HG03469 (cell line): Measurements from ENCODE around the gene KRT77.
"Not testable (repeated sequence)": the region's sequence is repeated elsewhere in the genome, so short reads cannot be mapped to it uniquely, and the experiment has no call there.

Experiments used
- ATAC-seq: cut with Tn5 transposase; IDR thresholded peaks from one replicate; pipeline ENCODE4 v1.9.1; 2021; ENCODE audit warnings: mild to moderate bottlenecking, moderate library complexity, moderate number of reproducible peaks; ENCODE audit not compliant: unreplicated experiment

Gene KRT77

GRCh38 chr12:52724384-52724783 lies 21.1 kb upstream of the KRT77 start:
- no peak for ATAC-seq

DNA sequence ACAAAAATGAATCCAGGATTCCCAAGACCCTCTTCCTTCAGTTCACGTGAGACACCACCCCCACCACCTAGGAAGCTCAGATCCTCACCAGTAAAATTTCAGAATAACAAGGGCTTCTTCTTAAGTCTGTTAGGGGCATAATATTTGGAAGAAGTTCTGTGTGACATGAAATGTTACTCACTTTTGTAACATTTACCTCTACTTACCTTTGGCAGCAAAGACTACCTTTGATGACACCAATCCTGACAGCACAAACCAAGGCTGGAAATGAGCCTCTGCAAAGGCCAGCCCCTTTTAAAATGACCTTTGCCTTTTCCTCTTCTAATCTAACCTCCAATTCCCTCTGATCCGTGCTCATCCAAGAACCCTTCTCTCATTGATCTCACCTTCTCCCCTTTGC lies 19.4 kb upstream of the KRT77 start:
- no peak for ATAC-seq

DNA sequence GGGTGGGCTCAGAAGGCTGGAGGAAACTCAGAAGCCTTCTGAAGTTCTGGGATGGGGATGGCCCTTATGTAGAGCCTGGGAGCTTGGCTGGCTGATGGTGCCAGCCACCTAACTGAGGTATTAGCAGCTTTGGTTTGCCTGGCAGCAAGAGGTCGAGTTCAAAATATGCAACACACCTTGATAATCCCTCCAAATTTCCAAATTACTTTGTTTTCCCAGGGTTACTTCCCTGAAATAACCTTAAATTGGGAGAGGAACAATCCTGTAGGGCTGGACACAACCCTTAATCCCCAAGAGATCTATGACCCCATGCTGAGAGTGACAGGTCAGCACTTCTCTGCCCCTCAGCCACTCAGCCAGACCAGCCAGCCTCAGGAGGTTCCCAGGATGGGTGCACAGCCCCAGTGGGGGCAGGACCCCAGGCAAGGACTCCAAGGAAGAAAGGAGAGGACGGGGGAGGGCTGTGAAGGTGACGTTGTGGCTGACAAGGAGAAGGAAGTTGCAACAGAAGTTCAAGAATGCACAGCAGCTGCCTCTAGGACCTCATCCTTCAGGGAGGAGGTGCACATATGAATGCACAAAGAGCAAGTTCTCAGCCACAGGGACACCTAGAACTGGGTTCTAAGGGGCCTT lies 18.6 kb upstream of the KRT77 start:
- ATAC-seq, result no peak

DNA sequence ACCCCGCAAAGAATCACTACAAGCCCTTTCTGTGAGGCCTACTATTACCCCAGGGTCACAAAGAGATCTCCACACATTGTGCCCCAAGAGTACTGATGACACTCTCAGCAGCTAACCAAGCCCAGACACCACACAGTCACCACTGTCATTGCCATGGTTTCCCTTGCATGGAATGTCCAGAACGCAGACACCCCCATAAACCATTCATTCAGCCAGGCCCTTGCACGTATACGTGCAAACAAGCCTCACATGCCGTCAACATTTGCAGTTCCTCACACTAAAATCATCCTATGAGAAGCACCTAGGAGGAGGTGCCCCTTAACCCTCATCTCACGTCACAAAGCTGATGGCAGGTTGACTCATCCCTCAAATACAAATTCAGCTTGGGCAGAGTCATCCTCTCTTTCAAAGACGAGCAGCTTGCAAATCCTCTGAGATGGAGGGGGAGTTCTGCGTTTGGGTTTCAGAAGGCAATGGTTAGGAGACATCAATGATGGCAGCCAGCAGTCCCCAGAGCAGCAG lies 17.1 kb upstream of the KRT77 start:
- ATAC-seq, result no peak

GRCh38 chr12:52716061-52716460 lies 12.7 kb upstream of the KRT77 start:
- ATAC-seq, result no peak

DNA sequence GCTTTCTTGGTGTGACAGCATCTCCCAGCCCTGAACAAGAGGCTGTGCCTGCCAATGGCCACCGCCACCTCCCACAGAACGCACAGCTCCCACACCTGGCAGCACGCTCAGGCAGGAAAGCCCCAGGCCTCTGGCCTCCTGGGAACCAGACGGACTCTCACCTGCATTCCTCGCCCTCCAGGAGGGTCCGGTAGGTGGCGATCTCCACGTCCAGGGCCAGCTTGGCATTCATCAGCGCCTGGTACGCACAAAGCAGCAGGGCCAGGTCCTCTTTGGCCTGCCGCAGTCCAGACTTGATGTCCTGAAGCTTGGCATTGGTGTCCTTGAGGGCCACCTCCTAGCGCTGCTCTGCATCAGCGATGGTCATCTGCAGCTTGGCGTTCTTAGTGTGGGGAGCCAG lies 12.1 kb upstream of the KRT77 start:
- ATAC-seq, result no peak

GRCh38 chr12:52714887-52715281 lies 11.6 kb upstream of the KRT77 start:
- ATAC-seq, result no peak

GRCh38 chr12:52713960-52714886 lies 10.9 kb upstream of the KRT77 start:
- no peak for ATAC-seq

DNA sequence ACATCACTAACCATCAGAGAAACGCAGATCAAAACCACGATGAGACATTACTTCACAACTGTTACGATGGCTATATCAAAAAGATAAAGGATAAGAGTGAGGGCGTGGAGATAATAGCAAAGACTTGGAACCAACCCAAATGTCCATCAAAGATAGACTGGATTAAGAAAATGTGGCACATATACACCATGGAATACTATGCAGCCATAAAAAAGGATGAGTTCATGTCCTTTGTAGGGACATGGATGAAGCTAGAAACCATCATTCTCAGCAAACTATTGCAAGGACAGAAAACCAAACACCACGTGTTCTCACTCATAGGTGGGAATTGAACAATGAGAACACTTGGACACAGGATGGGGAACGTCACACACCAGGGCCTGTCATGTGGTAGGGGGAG lies 8.8 kb upstream of the KRT77 start:
- ATAC-seq, result not testable (repeated sequence)

DNA sequence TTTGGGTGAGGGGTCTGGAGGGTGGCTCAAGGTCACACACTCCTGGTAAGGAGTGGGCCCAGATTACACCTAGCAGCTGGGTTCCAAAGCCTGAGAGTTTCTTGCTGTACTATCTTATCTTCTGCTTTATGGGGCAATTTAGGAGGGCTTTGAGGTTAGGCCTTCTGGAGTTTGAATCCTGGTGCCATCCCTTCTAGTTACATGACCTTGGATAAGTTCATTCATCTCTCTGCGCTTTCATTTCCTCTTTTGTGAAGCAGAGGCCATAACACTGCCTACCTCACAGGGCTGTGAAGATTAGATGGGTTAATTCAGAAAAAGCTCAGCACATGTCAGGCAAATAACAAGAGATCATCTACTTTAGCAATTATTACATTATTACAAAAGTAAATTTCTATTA lies 7.4 kb upstream of the KRT77 start:
- no peak for ATAC-seq

DNA sequence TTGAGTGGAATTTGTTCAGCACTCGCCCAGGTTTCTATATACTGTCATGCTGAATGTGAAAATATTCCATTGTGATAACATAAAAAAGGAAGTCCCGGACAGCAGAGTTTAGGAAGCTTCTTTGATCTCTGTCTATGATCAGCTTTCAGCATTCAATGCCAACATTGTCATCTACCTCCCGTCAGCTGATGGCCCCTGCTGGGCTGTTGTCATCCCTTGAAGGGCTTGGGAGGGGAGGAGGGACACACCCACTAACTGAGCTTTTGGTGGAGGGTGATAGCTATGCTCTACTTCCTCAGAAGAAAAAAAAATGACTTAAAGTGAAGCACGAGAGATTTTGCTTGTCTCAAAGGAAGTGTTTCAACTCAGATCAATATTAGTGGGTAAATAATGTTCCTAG lies 4.7 kb upstream of the KRT77 start:
- ATAC-seq, result no peak

DNA sequence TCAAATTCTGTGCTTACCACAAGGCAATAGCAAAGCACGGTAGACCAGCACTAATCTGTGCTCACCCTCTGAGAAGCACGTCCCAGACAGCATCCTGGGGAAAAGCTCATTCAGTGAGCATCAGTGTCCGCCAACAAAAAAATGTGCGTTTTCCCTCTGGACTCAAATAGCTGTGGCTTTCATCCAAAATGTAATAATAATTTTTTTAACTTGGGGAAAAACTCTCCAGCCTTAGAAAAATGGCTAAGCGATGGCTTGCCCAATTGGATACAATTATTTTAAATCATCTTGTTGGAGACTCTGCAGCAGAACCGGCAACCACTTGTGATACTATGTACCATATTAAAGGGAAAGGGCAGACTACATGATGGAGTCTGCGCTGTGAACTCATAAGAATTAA lies 1.1 kb upstream of the KRT77 start:
- ATAC-seq, result no peak

DNA sequence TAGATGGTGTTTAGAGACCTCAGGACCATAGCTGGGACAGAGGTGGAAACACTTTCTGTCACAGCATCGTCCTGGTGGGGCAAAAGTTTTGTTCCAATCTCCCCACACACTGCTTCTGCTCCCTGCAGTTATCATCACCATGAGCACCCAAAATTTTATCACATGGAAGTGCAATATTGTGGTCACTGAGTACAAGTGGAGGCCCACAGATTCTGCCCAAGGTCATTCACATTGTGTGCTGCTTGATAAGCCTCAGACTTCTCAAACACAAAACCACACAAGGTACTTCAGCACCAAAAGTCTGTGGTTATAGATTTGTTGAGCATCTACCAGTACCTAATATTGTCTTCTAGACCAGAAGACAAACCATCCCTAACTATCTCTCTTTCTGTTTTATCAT lies 554 bp upstream of the KRT77 start:
- no peak for ATAC-seq

- no peak for ATAC-seq
Observed at GRCh38 chr12:52702338-52702737, 986 bp downstream of the KRT77 start.

- ATAC-seq, result no peak
Observed at GRCh38 chr12:52701281-52701680, 2.0 kb downstream of the KRT77 start.

DNA sequence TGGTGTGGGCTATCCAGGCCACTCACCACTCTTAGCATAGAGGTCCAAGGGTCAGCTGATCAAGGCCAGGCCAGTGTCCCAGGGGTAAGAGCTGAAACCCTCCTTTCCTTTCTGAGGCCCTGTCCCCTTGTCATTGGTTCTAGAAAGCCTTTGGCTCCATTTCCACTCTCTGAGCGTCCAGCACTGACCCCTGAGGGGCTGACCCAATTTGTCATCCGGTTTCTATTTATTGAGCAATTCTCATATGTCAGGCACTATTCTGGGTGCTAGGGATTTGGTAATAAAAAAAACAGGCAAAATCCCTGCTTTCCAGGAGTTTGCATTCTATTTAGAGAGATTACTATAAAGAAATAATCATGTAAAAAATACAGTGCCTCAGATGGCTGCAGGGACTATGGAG lies 3.4 kb downstream of the KRT77 start:
- ATAC-seq, result no peak

DNA sequence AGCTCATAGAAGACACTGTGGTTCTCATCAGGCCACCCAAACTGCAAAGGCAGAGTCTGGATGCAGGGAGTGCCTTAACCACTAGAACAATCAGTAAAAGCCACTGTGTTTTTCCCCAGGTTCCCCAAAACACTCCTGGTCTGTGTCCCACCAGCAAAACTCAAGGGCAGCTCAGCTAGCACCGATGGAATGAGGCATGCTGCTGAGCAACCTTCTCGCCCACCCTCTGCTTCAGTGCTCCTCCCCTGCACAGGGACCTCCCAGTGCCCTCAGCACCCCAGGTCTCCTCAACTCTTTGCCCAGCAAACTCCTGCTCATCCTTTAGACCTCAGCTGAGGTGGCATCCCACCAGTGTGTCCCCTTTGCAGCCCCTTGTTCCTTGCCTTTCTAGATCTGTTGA lies 4.0 kb downstream of the KRT77 start:
- ATAC-seq, result no peak

GRCh38 chr12:52698651-52699340 lies 4.5 kb downstream of the KRT77 start:
- ATAC-seq, result no peak

- no peak for ATAC-seq
Observed at GRCh38 chr12:52697058-52697582, 6.2 kb downstream of the KRT77 start.

GRCh38 chr12:52696588-52696987 lies 6.7 kb downstream of the KRT77 start:
- ATAC-seq, result no peak

DNA sequence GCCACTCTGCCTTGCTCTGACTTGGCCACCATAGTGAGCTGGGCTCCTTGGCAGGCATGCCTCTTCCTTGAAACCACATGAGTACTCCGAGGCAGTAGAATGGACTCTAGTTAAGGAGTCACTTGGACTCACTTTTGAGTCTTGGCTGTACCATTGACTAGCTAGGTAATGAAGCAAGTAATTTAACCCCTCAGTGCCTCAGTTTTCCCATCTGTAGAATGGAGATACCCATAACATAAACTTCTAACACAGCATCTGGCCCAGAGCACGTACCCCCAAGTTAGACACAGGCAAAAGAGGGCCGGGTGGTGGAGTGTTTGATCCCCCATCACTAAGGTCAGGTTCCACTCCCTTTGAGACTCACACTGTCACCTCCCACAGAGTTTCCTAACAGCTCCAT lies 8.3 kb downstream of the KRT77 start:
- no peak for ATAC-seq
